IMR-90 (cell line): Measurements from ENCODE around the gene TXK.

ENCODE experiments used
- CEBPB ChIP-seq: IDR thresholded peaks from 2 replicates; pipeline ENCODE4 v1.6.1; 2012; ENCODE audit warnings: low read depth, low read length, improper control_type of control experiment
- CTCF ChIP-seq: conservative IDR thresholded peaks from 2 replicates; pipeline ENCODE4 v1.5.1; 2012; ENCODE audit warnings: mild to moderate bottlenecking, low read depth, low read length, improper control_type of control experiment
- POLR2A ChIP-seq: IDR thresholded peaks from 2 replicates; pipeline ENCODE4 v1.6.1; 2012; ENCODE audit warnings: mild to moderate bottlenecking, low read depth, low read length
- USF2 ChIP-seq: fragments of 150-350 bp; IDR thresholded peaks from 2 replicates; pipeline ENCODE4 v1.6.1; 2017; ENCODE audit warnings: mild to moderate bottlenecking, antibody characterized with exemption, low read length, low read depth

- no peak for TF ChIP-seq CTCF
- no peak for TF ChIP-seq CEBPB
- TF ChIP-seq POLR2A: no peak
- no peak for TF ChIP-seq USF2
These were observed 31.7 kb downstream of the TXK start for GRCh38 chr4:48102303-48102702.
